SK-N-SH treated with all-trans-retinoic acid at 6 μM for 48 hours (cell line): ENCODE data around the gene PGS1.

ENCODE experiments used
- ATAC-seq: fragments of 200-7000 bp; cut with Tn5 transposase; 3 replicates; pipeline ENCODE4 v1.9.1; 2020; ENCODE audit warnings: mild to moderate bottlenecking, moderate library complexity
- ARNTL ChIP-seq: fragments of 450-650 bp; formaldehyde crosslinking; IDR thresholded peaks from 2 replicates; pipeline ENCODE4 v1.5.0; 2020; ENCODE audit warnings: low read depth, mild to moderate bottlenecking, moderate library complexity, borderline replicate concordance
- BACH2 ChIP-seq: fragments of 250-450 bp; sonication (Bioruptor Pico); IDR thresholded peaks from 2 replicates; pipeline ENCODE4 v1.9.0; 2021; ENCODE audit warnings: mild to moderate bottlenecking, borderline replicate concordance
- CREB5 ChIP-seq: fragments of 250-450 bp; sonication (Bioruptor Pico); IDR thresholded peaks from 2 replicates; pipeline ENCODE4 v1.5.1; 2020; ENCODE audit warnings: low read depth, mild to moderate bottlenecking, moderate library complexity
- CSDC2 ChIP-seq: fragments of 250-450 bp; sonication (Bioruptor Pico); IDR thresholded peaks from 2 replicates; pipeline ENCODE4 v1.5.0; 2020; ENCODE audit warnings: mild to moderate bottlenecking, moderate library complexity
- CSRNP3 ChIP-seq: fragments of 250-450 bp; sonication (Bioruptor Pico); IDR thresholded peaks from 2 replicates; pipeline ENCODE4 v1.5.1; 2021; ENCODE audit warnings: mild to moderate bottlenecking, moderate library complexity
- ESRRG ChIP-seq: fragments of 250-450 bp; sonication (Bioruptor Pico); IDR thresholded peaks from 2 replicates; pipeline ENCODE4 v1.6.1; 2021; ENCODE audit warnings: mild to moderate bottlenecking
- GLIS3 ChIP-seq: fragments of 250-450 bp; sonication (Bioruptor Pico); IDR thresholded peaks from 2 replicates; pipeline ENCODE4 v1.5.0; 2020; ENCODE audit warnings: mild to moderate bottlenecking, moderate library complexity
- OSR1 ChIP-seq: fragments of 250-450 bp; sonication (Bioruptor Pico); IDR thresholded peaks from 2 replicates; pipeline ENCODE4 v1.8.0; 2022; ENCODE audit warnings: moderate library complexity, mild to moderate bottlenecking, inconsistent platforms
- PATZ1 ChIP-seq: fragments of 250-450 bp; sonication (Bioruptor Pico); IDR thresholded peaks from 2 replicates; pipeline ENCODE4 v1.8.0; 2020; ENCODE audit warnings: mild to moderate bottlenecking, moderate library complexity, borderline replicate concordance
- POU6F1 ChIP-seq: fragments of 250-450 bp; sonication (Bioruptor Pico); IDR thresholded peaks from 2 replicates; pipeline ENCODE4 v1.8.0; 2021; ENCODE audit warnings: low read depth, mild to moderate bottlenecking, moderate library complexity, borderline replicate concordance
- PPARA ChIP-seq: fragments of 250-450 bp; sonication (Bioruptor Pico); IDR thresholded peaks from 2 replicates; pipeline ENCODE4 v1.5.0; 2020; ENCODE audit warnings: mild to moderate bottlenecking, borderline replicate concordance
- RARB ChIP-seq: fragments of 250-450 bp; sonication (Bioruptor Pico); IDR thresholded peaks from 2 replicates; pipeline ENCODE4 v1.8.0; 2021; ENCODE audit warnings: mild to moderate bottlenecking, moderate library complexity
- SNAI2 ChIP-seq: fragments of 250-450 bp; sonication (Bioruptor Pico); IDR thresholded peaks from 2 replicates; pipeline ENCODE4 v1.5.0; 2020; ENCODE audit warnings: mild to moderate bottlenecking, moderate library complexity
- TOX ChIP-seq: fragments of 250-450 bp; sonication (Bioruptor Pico); IDR thresholded peaks from 2 replicates; pipeline ENCODE4 v1.8.0; 2021; ENCODE audit warnings: mild to moderate bottlenecking, moderate library complexity, borderline replicate concordance
- TSHZ2 ChIP-seq: fragments of 250-450 bp; sonication (Bioruptor Pico); IDR thresholded peaks from 2 replicates; pipeline ENCODE4 v1.5.0; 2020; ENCODE audit warnings: mild to moderate bottlenecking, moderate library complexity
- ZC3H10 ChIP-seq: fragments of 250-450 bp; sonication (Bioruptor Pico); IDR thresholded peaks from 2 replicates; pipeline ENCODE4 v1.5.1; 2021; ENCODE audit warnings: mild to moderate bottlenecking, moderate library complexity
- ZFP3 ChIP-seq: fragments of 250-450 bp; sonication (Bioruptor Pico); IDR thresholded peaks from 2 replicates; pipeline ENCODE4 v1.5.0; 2020; ENCODE audit warnings: mild to moderate bottlenecking, moderate library complexity
- ZFP30 ChIP-seq: fragments of 450-650 bp; formaldehyde crosslinking; IDR thresholded peaks from 2 replicates; pipeline ENCODE4 v1.5.0; 2022; ENCODE audit warnings: mild to moderate bottlenecking, moderate library complexity
- ZNF565 ChIP-seq: fragments of 450-650 bp; formaldehyde crosslinking; conservative IDR thresholded peaks from 2 replicates; pipeline ENCODE4 v1.5.0; 2020; ENCODE audit warnings: low read depth, mild to moderate bottlenecking, moderate library complexity
- ZNF70 ChIP-seq: fragments of 450-650 bp; formaldehyde crosslinking; IDR thresholded peaks from 2 replicates; pipeline ENCODE4 v1.5.0; 2020; ENCODE audit warnings: mild to moderate bottlenecking, moderate library complexity
- ZNF8 ChIP-seq: fragments of 450-650 bp; formaldehyde crosslinking; IDR thresholded peaks from 2 replicates; pipeline ENCODE4 v1.5.0; 2020; ENCODE audit warnings: mild to moderate bottlenecking, moderate library complexity

Gene PGS1

GRCh38 chr17:78383725-78384471 is 5.4 kb downstream of the PGS1 start:
- TF ChIP-seq CREB5 (CRISPR knock-in tag) (no peak), POU6F1 (CRISPR knock-in tag) (no peak), TSHZ2 (CRISPR knock-in tag) (no peak), ZNF8 (no peak), PPARA (CRISPR knock-in tag) (no peak), OSR1 (CRISPR knock-in tag) (no peak), ZC3H10 (CRISPR knock-in tag) (no peak), CSRNP3 (CRISPR knock-in tag) (no peak), BACH2 (CRISPR knock-in tag) (no peak), ZFP30 (CRISPR knock-in tag) (no peak), ZNF70 (CRISPR knock-in tag) (no peak), ARNTL (CRISPR knock-in tag) (no peak), ZFP3 (CRISPR knock-in tag) (no peak), GLIS3 (CRISPR knock-in tag) (no peak)

GRCh38 chr17:78384479-78385175 is 6.2 kb downstream of the PGS1 start:
- TF ChIP-seq TOX (CRISPR knock-in tag) (no peak), CSRNP3 (CRISPR knock-in tag) (no peak), CREB5 (CRISPR knock-in tag) (no peak), POU6F1 (CRISPR knock-in tag) (no peak), OSR1 (CRISPR knock-in tag) (no peak), ZC3H10 (CRISPR knock-in tag) (no peak), PPARA (CRISPR knock-in tag) (no peak), ESRRG (CRISPR knock-in tag) (no peak), PATZ1 (CRISPR knock-in tag) (no peak), ARNTL (CRISPR knock-in tag) (no peak), SNAI2 (CRISPR knock-in tag) (no peak), CSDC2 (CRISPR knock-in tag) (no peak), ZNF565 (CRISPR knock-in tag) (no peak), RARB (CRISPR knock-in tag) (no peak)
- TF ChIP-seq, all 23 proteins: peak for 0
- ATAC-seq: no peak; the same call in 2 of the 3 replicates

More at GRCh38 chr17:78383725-78384471, 5.4 kb downstream of the PGS1 start:
- ATAC-seq: peak; percentile 72
